Measurements from ENCODE around the gene RFX3.

DNA sequence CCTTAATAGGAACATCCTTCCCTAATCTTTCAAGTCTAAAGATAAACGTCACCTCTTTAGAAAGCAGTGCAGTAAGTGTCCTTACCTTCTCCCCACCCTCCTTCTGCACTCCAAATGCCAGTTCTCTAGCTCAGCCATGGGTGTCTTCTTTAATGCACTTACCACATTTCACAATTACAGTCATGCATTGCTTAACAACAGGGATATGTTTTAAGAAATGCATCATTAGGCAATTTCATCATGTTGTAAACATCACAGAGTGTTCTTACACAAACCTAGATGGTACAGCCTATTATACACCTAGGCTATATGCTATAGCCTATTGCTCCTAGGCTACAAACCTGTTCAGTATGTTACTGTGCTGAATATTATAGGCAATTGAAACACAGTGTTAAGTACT, 91.2 kb downstream of the RFX3 start:
- TF ChIP-seq, protein P1, sequence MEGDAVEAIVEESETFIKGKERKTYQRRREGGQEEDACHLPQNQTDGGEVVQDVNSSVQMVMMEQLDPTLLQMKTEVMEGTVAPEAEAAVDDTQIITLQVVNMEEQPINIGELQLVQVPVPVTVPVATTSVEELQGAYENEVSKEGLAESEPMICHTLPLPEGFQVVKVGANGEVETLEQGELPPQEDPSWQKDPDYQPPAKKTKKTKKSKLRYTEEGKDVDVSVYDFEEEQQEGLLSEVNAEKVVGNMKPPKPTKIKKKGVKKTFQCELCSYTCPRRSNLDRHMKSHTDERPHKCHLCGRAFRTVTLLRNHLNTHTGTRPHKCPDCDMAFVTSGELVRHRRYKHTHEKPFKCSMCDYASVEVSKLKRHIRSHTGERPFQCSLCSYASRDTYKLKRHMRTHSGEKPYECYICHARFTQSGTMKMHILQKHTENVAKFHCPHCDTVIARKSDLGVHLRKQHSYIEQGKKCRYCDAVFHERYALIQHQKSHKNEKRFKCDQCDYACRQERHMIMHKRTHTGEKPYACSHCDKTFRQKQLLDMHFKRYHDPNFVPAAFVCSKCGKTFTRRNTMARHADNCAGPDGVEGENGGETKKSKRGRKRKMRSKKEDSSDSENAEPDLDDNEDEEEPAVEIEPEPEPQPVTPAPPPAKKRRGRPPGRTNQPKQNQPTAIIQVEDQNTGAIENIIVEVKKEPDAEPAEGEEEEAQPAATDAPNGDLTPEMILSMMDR (conservative IDR thresholded peaks at IDR 0.05), result no peak
- no peak for TF ChIP-seq ZFX (IDR thresholded peaks at IDR 0.05)

Measured in C4-2B (cell line).